CD14-positive monocyte (primary cell): ENCODE results near the gene TPGS1. TPM values are rescaled to one million over a fixed set of nuclear protein-coding genes. Genes with fewer than 3 reads are reported as not detected.
A peak's percentile ranks its signal among the peaks of the same experiment; 100 is the strongest.

Source experiments
- DNase-seq, 3 donors: peaks; one replicate each; pipeline ENCODE4 v3.0.0-alpha.2; 2011 to 2022
- H2AFZ ChIP-seq: 2 replicates; pipeline ENCODE4 v1.6.0; 2012; ENCODE audit warnings: mild to moderate bottlenecking, low read depth, low read length, inconsistent platforms; ENCODE audit not compliant: insufficient read depth, poor library complexity, severe bottlenecking
- H3K27ac ChIP-seq, 2 donors: 1 replicate in 1 of 2; 2 replicates in 1 of 2; pipeline ENCODE4 v1.5.1; 2012 to 2013; ENCODE audit warnings: low read length in 2 of 2, control low read depth in 1 of 2, inconsistent platforms in 1 of 2, low read depth in 1 of 2, mild to moderate bottlenecking in 1 of 2
- H3K27me3 ChIP-seq, 2 donors: one replicate each; pipeline versions ENCODE4 v1.6.0 to v1.6.1; 2011 to 2013; ENCODE audit warnings: low read length in 2 of 2; ENCODE audit not compliant: control insufficient read depth in 2 of 2, insufficient read depth in 2 of 2
- H3K36me3 ChIP-seq, 2 donors: replicated peaks in 1 of 2; 1 replicate in 1 of 2; 2 replicates in 1 of 2; pipeline versions ENCODE4 v1.5.1 to v1.6.1; 2012 to 2013; ENCODE audit warnings: low read length in 2 of 2, control low read depth in 1 of 2, inconsistent platforms in 1 of 2, mild to moderate bottlenecking in 1 of 2; ENCODE audit not compliant: insufficient read depth in 2 of 2, control insufficient read depth in 1 of 2
- H3K4me1 ChIP-seq, 2 donors: 1 replicate in 1 of 2; 2 replicates in 1 of 2; pipeline versions ENCODE4 v1.5.1 to v1.6.1; 2012 to 2013; ENCODE audit warnings: low read length in 2 of 2, control low read depth in 1 of 2, inconsistent platforms in 1 of 2, mild to moderate bottlenecking in 1 of 2, moderate library complexity in 1 of 2; ENCODE audit not compliant: insufficient read depth in 2 of 2, control insufficient read depth in 1 of 2
- H3K4me2 ChIP-seq: replicated peaks from 2 replicates; pipeline ENCODE3; 2012; ENCODE audit warnings: low read length, moderate library complexity, mild to moderate bottlenecking; ENCODE audit not compliant: poor library complexity, severe bottlenecking; ENCODE audit errors: extremely low read depth
- H3K4me3 ChIP-seq, 3 experiments: fragments of 200-600 bp in 1 of 3; sonication (generic) in 1 of 3; replicated peaks in 1 of 3; 1 replicate in 2 of 3; 2 replicates in 1 of 3; pipeline ENCODE4 v1.5.1; 2011 to 2013; ENCODE audit warnings: low read length in 3 of 3, mild to moderate bottlenecking in 3 of 3, control low read depth in 2 of 3, low read depth in 2 of 3, inconsistent platforms in 1 of 3, moderate library complexity in 1 of 3
- H3K79me2 ChIP-seq: 2 replicates; pipeline ENCODE4 v1.6.0; 2012; ENCODE audit warnings: mild to moderate bottlenecking, control low read depth, inconsistent platforms, low read length, moderate library complexity; ENCODE audit not compliant: insufficient read depth
- H3K9ac ChIP-seq: 2 replicates; pipeline ENCODE4 v1.6.0; 2017; ENCODE audit warnings: low read length, mild to moderate bottlenecking; ENCODE audit not compliant: insufficient read depth, poor library complexity, severe bottlenecking
- H3K9me3 ChIP-seq, 2 donors: replicated peaks in 1 of 2; 1 replicate in 1 of 2; 2 replicates in 1 of 2; pipeline versions ENCODE4 v1.5.1 to v1.6.1; 2012 to 2013; ENCODE audit warnings: low read length in 2 of 2, control low read depth in 1 of 2; ENCODE audit not compliant: control insufficient read depth in 1 of 2, insufficient read depth in 1 of 2
- H4K20me1 ChIP-seq: 2 replicates; pipeline ENCODE4 v1.6.0; 2012; ENCODE audit warnings: mild to moderate bottlenecking, low read length, control low read depth, moderate library complexity; ENCODE audit not compliant: insufficient read depth
- H3K27ac Mint-ChIP-seq, 7 donors: one replicate each; pipeline ENCODE4 v1.8.0; 2020; ENCODE audit warnings: mild to moderate bottlenecking in 7 of 7, mixed read lengths in 7 of 7, moderate library complexity in 6 of 7, inconsistent platforms in 2 of 7
- H3K27me3 Mint-ChIP-seq, 3 donors: one replicate each; pipeline ENCODE4 v1.8.0; 2021 to 2022; ENCODE audit warnings: low read depth in 3 of 3, mild to moderate bottlenecking in 3 of 3, mixed read lengths in 3 of 3, moderate library complexity in 3 of 3, inconsistent platforms in 1 of 3
- H3K36me3 Mint-ChIP-seq, 2 donors: one replicate each; pipeline ENCODE4 v1.8.0; 2020; ENCODE audit warnings: mixed read lengths in 2 of 2, inconsistent platforms in 1 of 2, mild to moderate bottlenecking in 1 of 2
- H3K4me1 Mint-ChIP-seq: one replicate; pipeline ENCODE4 v1.8.0; 2020; ENCODE audit warnings: mild to moderate bottlenecking, mixed read lengths
- H3K4me3 Mint-ChIP-seq, 2 donors: one replicate each; pipeline ENCODE4 v1.8.0; 2020; ENCODE audit warnings: mild to moderate bottlenecking in 2 of 2, mixed read lengths in 2 of 2, moderate library complexity in 1 of 2
- H3K9me3 Mint-ChIP-seq, 7 donors: one replicate each; pipeline ENCODE4 v1.8.0; 2020 to 2022; ENCODE audit warnings: mixed read lengths in 7 of 7, mild to moderate bottlenecking in 6 of 7, moderate library complexity in 6 of 7, inconsistent platforms in 2 of 7
- WGBS: methylation state at CpG from one replicate; pipeline ENCODE4 v1.1.5; 2013; ENCODE audit warnings: missing lambda C conversion rate; ENCODE audit not compliant: insufficient coverage; 5-methylcytosine and 5-hydroxymethylcytosine counted together
- intact Hi-C, 2 donors: fragments of 100-400 bp; cut with micrococcal nuclease; formaldehyde crosslinking; loops; one replicate each; pipeline versions ENCODE4 v1.15.0 to v1.15.1; 2023
- polyA plus RNA-seq, 3 donors: library from polyadenylated mRNA; depleted of rRNA in 1 of 3; unstranded in 2 of 3; stranded (reverse) in 1 of 3; fragments of 300-500 nt in 2 of 3; fragments of >200 nt in 1 of 3; fragmentation: Illumina TruSeq in 2 of 3; gene quantifications; 1 replicate in 2 of 3; 2 replicates in 1 of 3; pipeline ENCODE4 v1.2.3, GENCODE V29; 2012 to 2021
- TF ChIP-seq, protein P1 (sequence below): fragments of 200-600 bp; IDR thresholded peaks from one replicate; pipeline ENCODE4 v1.8.0; 2022; ENCODE audit warnings: antibody characterized with exemption, mild to moderate bottlenecking

Gene TPGS1
- polyA plus RNA-seq, 3 donors: 9.2 to 48.1 (median 14.2) TPM

DNA sequence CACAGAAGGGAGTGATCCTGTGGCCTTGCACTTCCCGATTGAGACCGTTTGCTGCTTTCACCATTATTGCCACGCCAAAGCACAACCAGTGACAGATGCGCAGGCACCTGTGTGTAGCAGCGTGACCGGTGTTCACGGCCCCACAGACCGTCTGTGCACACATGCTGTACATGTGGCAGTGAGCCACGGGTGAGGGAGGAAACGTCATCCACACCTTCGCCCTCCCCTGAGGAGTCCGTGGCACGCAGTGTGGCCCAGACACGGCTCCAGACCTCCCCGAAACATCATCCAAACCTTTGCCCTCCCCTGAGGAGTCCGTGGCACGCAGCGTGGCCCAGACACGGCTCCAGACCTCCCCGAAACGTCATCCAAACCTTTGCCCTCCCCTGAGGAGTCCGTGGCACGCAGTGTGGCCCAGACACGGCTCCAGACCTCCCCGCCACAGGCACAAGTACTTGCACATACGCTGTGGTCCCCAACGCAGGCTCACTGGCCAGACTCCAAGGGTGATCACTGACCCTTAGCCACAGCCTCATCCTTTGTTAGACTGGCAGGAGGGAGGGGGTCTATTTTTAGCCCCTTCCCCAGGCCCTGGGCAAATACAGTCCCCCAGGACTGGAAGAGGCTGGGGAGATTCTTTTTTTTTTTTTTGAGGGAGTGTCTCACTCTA, 38.6 kb upstream of the TPGS1 start:
- no peak overlapping the region for H3K4me3 ChIP-seq
- H3K4me1 Mint-ChIP-seq: no peaks in the 10 kb centered on the region

DNA sequence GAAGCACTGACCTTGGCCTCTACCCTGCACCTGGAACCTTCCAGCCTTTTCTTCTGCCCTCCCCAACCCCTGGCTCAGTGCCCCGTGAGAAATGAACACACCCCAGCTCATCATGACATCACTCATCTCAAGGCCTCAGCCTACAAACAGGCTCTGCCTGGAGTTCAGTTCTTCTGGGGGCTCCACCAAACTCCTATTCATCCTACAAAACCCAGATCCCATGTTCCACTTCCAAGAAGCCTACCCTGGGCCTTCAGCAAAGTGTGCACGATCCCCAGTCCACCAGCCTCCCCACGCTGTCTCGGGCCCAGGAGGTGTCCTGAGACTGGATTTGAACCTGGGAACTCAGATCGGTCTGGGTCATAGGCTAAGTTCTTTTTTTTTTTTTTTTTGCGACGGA, 37.5 kb upstream of the TPGS1 start:
- H2AFZ ChIP-seq: no peak overlapping the region
- no peaks in the 10 kb centered on the region for H3K4me1 ChIP-seq
- H3K27ac Mint-ChIP-seq: no peak overlapping the region
- 92% methylated on average over 1 of the region's 7 CpGs for WGBS
- no peaks in the 10 kb centered on the region for H3K27me3 ChIP-seq
- no peaks in the 10 kb centered on the region for H3K36me3 Mint-ChIP-seq
- H3K9ac ChIP-seq: no peak overlapping the region
- H3K9me3 ChIP-seq: no peaks in the 10 kb centered on the region
- H3K9me3 Mint-ChIP-seq: peaks cover 0 to 9% (median 0%) of the 10 kb centered on the region in 7 donors
- H3K79me2 ChIP-seq: no peaks in the 10 kb centered on the region
- no peak overlapping the region for H3K4me3 ChIP-seq
- intact Hi-C loops: no loop called here
- no peaks in the 10 kb centered on the region for H4K20me1 ChIP-seq
- no peak overlapping the region for H3K4me2 ChIP-seq
- peaks cover 2 to 15% (median 5%) of the 10 kb centered on the region in 3 donors for H3K27me3 Mint-ChIP-seq
- DNase-seq: no peak
- H3K4me3 Mint-ChIP-seq: no peak overlapping the region
- no peak overlapping the region for H3K27ac ChIP-seq
- no peaks in the 10 kb centered on the region for H3K4me1 Mint-ChIP-seq
- TF ChIP-seq, protein P1, sequence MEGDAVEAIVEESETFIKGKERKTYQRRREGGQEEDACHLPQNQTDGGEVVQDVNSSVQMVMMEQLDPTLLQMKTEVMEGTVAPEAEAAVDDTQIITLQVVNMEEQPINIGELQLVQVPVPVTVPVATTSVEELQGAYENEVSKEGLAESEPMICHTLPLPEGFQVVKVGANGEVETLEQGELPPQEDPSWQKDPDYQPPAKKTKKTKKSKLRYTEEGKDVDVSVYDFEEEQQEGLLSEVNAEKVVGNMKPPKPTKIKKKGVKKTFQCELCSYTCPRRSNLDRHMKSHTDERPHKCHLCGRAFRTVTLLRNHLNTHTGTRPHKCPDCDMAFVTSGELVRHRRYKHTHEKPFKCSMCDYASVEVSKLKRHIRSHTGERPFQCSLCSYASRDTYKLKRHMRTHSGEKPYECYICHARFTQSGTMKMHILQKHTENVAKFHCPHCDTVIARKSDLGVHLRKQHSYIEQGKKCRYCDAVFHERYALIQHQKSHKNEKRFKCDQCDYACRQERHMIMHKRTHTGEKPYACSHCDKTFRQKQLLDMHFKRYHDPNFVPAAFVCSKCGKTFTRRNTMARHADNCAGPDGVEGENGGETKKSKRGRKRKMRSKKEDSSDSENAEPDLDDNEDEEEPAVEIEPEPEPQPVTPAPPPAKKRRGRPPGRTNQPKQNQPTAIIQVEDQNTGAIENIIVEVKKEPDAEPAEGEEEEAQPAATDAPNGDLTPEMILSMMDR: no peak
- H3K36me3 ChIP-seq: no peaks in the 10 kb centered on the region

More for the DNA sequence above, 38.6 kb upstream of the TPGS1 start:
- Mint-ChIP-seq H3K27me3 (peaks cover 2 to 17% (median 5%) of the 10 kb centered on the region in 3 donors), H3K9me3 (peaks cover 0 to 12% (median 2%) of the 10 kb centered on the region in 7 donors), H3K36me3 (no peaks in the 10 kb centered on the region), H3K27ac (peak overlapping the region in 1 of 7 donors; percentile 45), H3K4me3 (no peak overlapping the region)
- Histone ChIP-seq H3K4me1 (no peaks in the 10 kb centered on the region), H3K36me3 (no peaks in the 10 kb centered on the region), H3K9me3 (no peaks in the 10 kb centered on the region), H3K27ac (no peak overlapping the region), H2AFZ (no peak overlapping the region), H4K20me1 (no peaks in the 10 kb centered on the region), H3K27me3 (no peaks in the 10 kb centered on the region), H3K79me2 (no peaks in the 10 kb centered on the region), H3K9ac (no peak overlapping the region), H3K4me2 (no peak overlapping the region)
- WGBS: 86% methylated on average over 22 of the region's 27 CpGs
- TF ChIP-seq, protein P1: no peak
- intact Hi-C loops: no loop called here
- DNase-seq: no peak
